HCT116 (cell line): ENCODE measurements around the gene CTCF.

ENCODE experiments used
- CTCF ChIP-seq, 3 experiments: fragments of 200-600 bp in 1 of 3; sonication (generic) in 1 of 3; IDR thresholded peaks in 2 of 3; conservative IDR thresholded peaks in 1 of 3; 2 replicates each; pipeline ENCODE4 v1.5.1; 2012 to 2017; ENCODE audit warnings: low read depth in 2 of 3, low read length in 2 of 3, antibody characterized with exemption in 1 of 3, borderline replicate concordance in 1 of 3, control low read depth in 1 of 3, mild to moderate bottlenecking in 1 of 3, mixed read lengths in 1 of 3, mixed run types in 1 of 3, moderate library complexity in 1 of 3; ENCODE audit not compliant: insufficient read depth in 1 of 3
- MAX ChIP-seq: IDR thresholded peaks from 2 replicates; pipeline ENCODE4 v1.6.1; 2012
- REST ChIP-seq: IDR thresholded peaks from 2 replicates; pipeline ENCODE4 v1.6.1; 2012; ENCODE audit warnings: low read depth
- SIN3A ChIP-seq: IDR thresholded peaks from 2 replicates; pipeline ENCODE4 v1.6.1; 2012; ENCODE audit warnings: low read depth
- SP1 ChIP-seq: IDR thresholded peaks from 2 replicates; pipeline ENCODE4 v1.6.1; 2012; ENCODE audit warnings: low read depth
- SRF ChIP-seq: IDR thresholded peaks from 2 replicates; pipeline ENCODE4 v1.6.1; 2012; ENCODE audit warnings: low read depth

GRCh38 chr16:67528222-67528869 is 34.0 kb upstream of the CTCF start, which contains the start of gene RIPOR1:
- TF ChIP-seq REST (no peak), SIN3A (no peak), CTCF (IDR thresholded peaks at IDR 0.05 in 2 of 3, conservative IDR thresholded peaks at IDR 0.05 in 1 of 3; ENCODE audit: borderline replicate concordance in 1 of 3, insufficient read depth in 1 of 3, low read depth in 2 of 3, low read length in 2 of 3) (0 out of 6 replicates have a peak, but pooled peaks of 1 of the 3 experiments have one; percentile 2), MAX (no peak), SP1 (no peak), SRF (no peak)
